GM12878 (cell line): Measurements from ENCODE around the gene KIRREL3. TPM values are rescaled to one million over a fixed set of nuclear protein-coding genes. Genes with fewer than 3 reads are reported as not detected.

ENCODE experiments used
- ATAC-seq: fragments of 200-7000 bp; cut with Tn5 transposase; 3 replicates; pipeline ENCODE4 v1.9.1; 2020; ENCODE audit warnings: mild to moderate bottlenecking, moderate library complexity
- BruUV-seq: library from RNA; stranded (reverse); fragments of 400-500 nt; replicated peaks from 2 replicates; lab custom pipeline; 2021; lab: Mats Ljungman, UMichigan
- CTCF ChIA-PET: fragments of 300-600 bp; sonication (Branson Sonifier 250); formaldehyde crosslinking; extraction: SDS; loops from one replicate; lab custom pipeline; 2021; ENCODE audit warnings: inconsistent platforms; lab: Yijun Ruan, JAX
- POLR2A ChIA-PET: fragments of 350-600 bp; formaldehyde crosslinking; extraction: SDS; loops from one replicate; lab custom pipeline; 2021; ENCODE audit warnings: inconsistent platforms; lab: Charles Lee
- RAD21 ChIA-PET: fragments of 300-600 bp; sonication (Branson Sonifier 250); formaldehyde crosslinking; loops from one replicate; lab custom pipeline; 2023; ENCODE audit warnings: antibody characterized with exemption; ENCODE audit not compliant: unreplicated experiment; lab: Charles Lee
- SMC1A ChIA-PET: fragments of 300-600 bp; sonication (Branson Sonifier 250); formaldehyde crosslinking; loops from one replicate; lab custom pipeline; 2023; ENCODE audit not compliant: unreplicated experiment, uncharacterized antibody; lab: Charles Lee
- DNase-seq: peaks from one replicate; pipeline ENCODE4 v3.0.0-alpha.2; 2011; ENCODE audit warnings: low read depth, low spot score
- FAIRE-seq: peaks from 3 replicates; lab custom pipeline; 2011; peaks lifted over from hg19 to GRCh38; lab: Jason Lieb, UNC
- H2AFZ ChIP-seq: 2 replicates; pipeline ENCODE4 v1.6.0; 2011; ENCODE audit warnings: low read depth, low read length, control low read depth; ENCODE audit not compliant: control insufficient read depth
- H3K27ac ChIP-seq: 2 replicates; pipeline ENCODE4 v1.5.1; 2011; ENCODE audit warnings: control low read depth; ENCODE audit not compliant: control insufficient read depth, insufficient read depth
- H3K27me3 ChIP-seq, 2 experiments: replicated peaks in 1 of 2; 2 replicates each; pipeline versions ENCODE4 v1.6.0 to v1.6.1; 2011; ENCODE audit warnings: low read length in 1 of 2; ENCODE audit not compliant: control insufficient read depth in 2 of 2, insufficient read depth in 2 of 2
- H3K36me3 ChIP-seq, 2 experiments: 2 replicates each; pipeline ENCODE4 v1.5.1; 2011; ENCODE audit warnings: low read length in 1 of 2; ENCODE audit not compliant: control insufficient read depth in 2 of 2, insufficient read depth in 2 of 2
- H3K4me1 ChIP-seq: 2 replicates; pipeline ENCODE4 v1.6.1; 2011; ENCODE audit warnings: mild to moderate bottlenecking, low read length, moderate library complexity, mixed read lengths; ENCODE audit not compliant: control insufficient read depth, insufficient read depth
- H3K4me2 ChIP-seq: 2 replicates; pipeline ENCODE4 v1.6.0; 2011; ENCODE audit warnings: control low read depth; ENCODE audit not compliant: control insufficient read depth, insufficient read depth
- H3K4me3 ChIP-seq: fragments of 200-600 bp; sonication (generic); 2 replicates; pipeline ENCODE4 v1.5.1; 2016
- H3K79me2 ChIP-seq: 2 replicates; pipeline ENCODE4 v1.6.0; 2011; ENCODE audit warnings: low read length; ENCODE audit not compliant: control insufficient read depth, insufficient read depth
- H3K9ac ChIP-seq: 2 replicates; pipeline ENCODE4 v1.8.0; 2011; ENCODE audit warnings: low read length, control low read depth, mixed read lengths; ENCODE audit not compliant: control insufficient read depth, insufficient read depth
- H3K9me3 ChIP-seq: replicated peaks from 3 replicates; pipeline ENCODE4 v1.5.1; 2011; ENCODE audit warnings: mild to moderate bottlenecking, low read length; ENCODE audit not compliant: control insufficient read depth, insufficient read depth
- H4K20me1 ChIP-seq: 2 replicates; pipeline ENCODE4 v1.6.0; 2011; ENCODE audit not compliant: control insufficient read depth, insufficient read depth
- FOXK2 ChIP-seq: fragments of 450-650 bp; IDR thresholded peaks from 2 replicates; pipeline ENCODE4 v1.6.1; 2017; ENCODE audit warnings: mild to moderate bottlenecking, moderate library complexity
- GATAD2B ChIP-seq: fragments of 450-650 bp; conservative IDR thresholded peaks from 2 replicates; pipeline ENCODE4 v1.6.1; 2017; ENCODE audit warnings: low read depth, mild to moderate bottlenecking, moderate library complexity
- HDAC2 ChIP-seq: fragments of 200-600 bp; sonication (generic); IDR thresholded peaks from 2 replicates; pipeline ENCODE4 v1.6.1; 2017
- HDAC6 ChIP-seq: fragments of 200-600 bp; sonication (generic); IDR thresholded peaks from one replicate; pipeline ENCODE4 v1.8.0; 2017; ENCODE audit warnings: antibody characterized with exemption; ENCODE audit not compliant: unreplicated experiment
- MEF2B ChIP-seq: fragments of 450-650 bp; IDR thresholded peaks from 2 replicates; pipeline ENCODE4 v1.6.1; 2018; ENCODE audit warnings: mild to moderate bottlenecking, moderate library complexity; ENCODE audit not compliant: partially characterized antibody, poor library complexity, severe bottlenecking
- NR2F1 ChIP-seq: fragments of 450-650 bp; conservative IDR thresholded peaks from 2 replicates; pipeline ENCODE4 v1.6.1; 2017; ENCODE audit warnings: mild to moderate bottlenecking
- RAD21 ChIP-seq: IDR thresholded peaks from 2 replicates; pipeline ENCODE4 v1.6.1; 2011; ENCODE audit warnings: mild to moderate bottlenecking, low read depth, low read length, moderate library complexity; ENCODE audit not compliant: insufficient read depth
- RAD51 ChIP-seq: fragments of 450-650 bp; IDR thresholded peaks from 2 replicates; pipeline ENCODE4 v1.6.1; 2016; ENCODE audit warnings: moderate library complexity, mild to moderate bottlenecking, inconsistent platforms
- TCF3 ChIP-seq: IDR thresholded peaks from 2 replicates; pipeline ENCODE4 v1.6.1; 2012; ENCODE audit warnings: low read depth, mild to moderate bottlenecking, low read length, borderline replicate concordance; ENCODE audit not compliant: insufficient read depth
- ZNF207 ChIP-seq: fragments of 450-650 bp; IDR thresholded peaks from 2 replicates; pipeline ENCODE4 v1.6.1; 2014; ENCODE audit warnings: antibody characterized with exemption, mild to moderate bottlenecking, borderline replicate concordance
- ZSCAN29 ChIP-seq: fragments of 450-650 bp; IDR thresholded peaks from 2 replicates; pipeline ENCODE4 v1.6.1; 2017; ENCODE audit warnings: mild to moderate bottlenecking, moderate library complexity
- WGBS: methylation state at CpG from one replicate; pipeline ENCODE4 v1.1.6; 2016; ENCODE audit warnings: low lambda C conversion rate; ENCODE audit not compliant: insufficient replicate concordance, insufficient coverage; ENCODE audit errors: missing lambda C conversion rate; 5-methylcytosine and 5-hydroxymethylcytosine counted together
- in situ Hi-C: fragments of 300-500 bp; cut with MboI; formaldehyde crosslinking; loops from 9 replicates; pipeline ENCODE4 v1.14.3; 2018; ENCODE audit warnings: mixed read lengths
- intact Hi-C: fragments of 100-400 bp; cut with micrococcal nuclease; formaldehyde crosslinking; loops from one replicate; pipeline ENCODE4 v1.14.2; 2022; ENCODE audit not compliant: unreplicated experiment
- polyA plus RNA-seq, 11 experiments: library from polyadenylated mRNA; depleted of rRNA in 4 of 11; unstranded in 6 of 11; stranded (reverse) in 5 of 11; fragments of >200 nt; fragmentation: Nextera tagmentation in 4 of 11; fragmentation: Illumina TruSeq in 1 of 11; extraction: Ambion mirVana in 4 of 11; extraction: Trizol in 1 of 11; gene quantifications; 1 replicate in 1 of 11; 2 replicates in 10 of 11; pipeline versions ENCODE4 v1.2.1 to v1.2.3, GENCODE V29; 2011 to 2016; ENCODE audit warnings: inconsistent platforms in 2 of 11, missing spikeins in 2 of 11, low read depth in 1 of 11
- total RNA-seq, 4 experiments: library from RNA; depleted of rRNA in 3 of 4; stranded (reverse); fragments of >200 nt in 3 of 4; fragmentation: Illumina TruSeq in 1 of 4; extraction: Trizol in 1 of 4; gene quantifications; 2 replicates each; pipeline versions ENCODE4 v1.2.1 to v1.2.3, GENCODE V29; 2013 to 2021
- TF ChIP-seq, protein P1 (sequence below), 3 experiments: IDR thresholded peaks in 2 of 3; conservative IDR thresholded peaks in 1 of 3; 2 replicates each; pipeline ENCODE4 v1.5.1; 2011; ENCODE audit warnings: low read depth in 3 of 3, low read length in 3 of 3, mild to moderate bottlenecking in 3 of 3, control low read depth in 2 of 3, moderate library complexity in 2 of 3, inconsistent platforms in 1 of 3, mixed read lengths in 1 of 3; ENCODE audit not compliant: control insufficient read depth in 2 of 3, insufficient read depth in 1 of 3; ENCODE audit errors: extremely low read depth in 1 of 3
- TF ChIP-seq, protein P2 (sequence below): IDR thresholded peaks from 2 replicates; pipeline ENCODE4 v1.6.1; 2011; ENCODE audit warnings: mild to moderate bottlenecking, low read depth, low read length, moderate library complexity; ENCODE audit not compliant: insufficient replicate concordance
- TF ChIP-seq, protein P3 (sequence below): fragments of 450-650 bp; IDR thresholded peaks from 2 replicates; pipeline ENCODE4 v1.6.1; 2016; ENCODE audit warnings: mild to moderate bottlenecking

Gene KIRREL3
- total and polyA plus RNA-seq, 10 of the 15 experiments (the other 5 are each of a cell fraction or from before 2014, with no cell fraction given) = under 0.01 TPM; not detected in 9

DNA sequence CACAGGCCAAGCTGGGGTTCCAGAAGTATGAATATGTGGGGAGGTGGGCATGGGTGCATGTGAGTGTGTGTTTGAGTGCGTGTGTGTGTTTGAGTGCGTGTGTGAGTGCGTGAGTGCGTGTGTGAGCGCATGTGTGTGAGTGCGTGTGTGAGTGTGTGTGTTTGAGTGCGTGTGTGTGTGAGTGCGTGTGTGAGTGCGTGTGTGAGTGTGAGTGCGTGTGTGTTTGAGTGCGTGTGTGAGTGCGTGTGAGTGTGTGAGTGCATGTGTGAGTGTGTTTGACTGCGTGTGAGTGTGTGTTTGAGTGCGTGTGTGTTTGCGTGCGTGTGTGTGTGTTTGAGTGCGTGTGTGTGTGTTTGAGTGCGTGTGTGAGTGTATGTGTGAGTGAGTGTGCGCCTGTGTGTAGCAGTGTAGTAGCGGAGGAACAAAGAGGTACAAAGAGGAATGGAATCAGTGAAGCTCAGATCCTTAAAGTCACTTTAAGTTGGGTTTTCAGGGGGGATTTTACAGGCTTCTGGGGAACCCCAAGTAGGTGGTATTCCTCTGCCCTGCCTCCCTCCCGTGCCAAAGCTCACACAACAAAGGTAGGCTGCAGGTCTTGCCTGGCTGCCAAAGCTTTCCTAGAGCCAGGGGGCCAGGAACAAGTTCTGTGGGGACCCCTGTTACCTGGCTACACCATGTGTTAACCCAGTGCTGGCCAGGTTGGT, 137.1 kb downstream of the KIRREL3 start (continued):
- TF ChIP-seq GATAD2B (no peak), MEF2B (no peak), FOXK2 (no peak), RAD51 (no peak)
- TF ChIP-seq, protein P1, sequence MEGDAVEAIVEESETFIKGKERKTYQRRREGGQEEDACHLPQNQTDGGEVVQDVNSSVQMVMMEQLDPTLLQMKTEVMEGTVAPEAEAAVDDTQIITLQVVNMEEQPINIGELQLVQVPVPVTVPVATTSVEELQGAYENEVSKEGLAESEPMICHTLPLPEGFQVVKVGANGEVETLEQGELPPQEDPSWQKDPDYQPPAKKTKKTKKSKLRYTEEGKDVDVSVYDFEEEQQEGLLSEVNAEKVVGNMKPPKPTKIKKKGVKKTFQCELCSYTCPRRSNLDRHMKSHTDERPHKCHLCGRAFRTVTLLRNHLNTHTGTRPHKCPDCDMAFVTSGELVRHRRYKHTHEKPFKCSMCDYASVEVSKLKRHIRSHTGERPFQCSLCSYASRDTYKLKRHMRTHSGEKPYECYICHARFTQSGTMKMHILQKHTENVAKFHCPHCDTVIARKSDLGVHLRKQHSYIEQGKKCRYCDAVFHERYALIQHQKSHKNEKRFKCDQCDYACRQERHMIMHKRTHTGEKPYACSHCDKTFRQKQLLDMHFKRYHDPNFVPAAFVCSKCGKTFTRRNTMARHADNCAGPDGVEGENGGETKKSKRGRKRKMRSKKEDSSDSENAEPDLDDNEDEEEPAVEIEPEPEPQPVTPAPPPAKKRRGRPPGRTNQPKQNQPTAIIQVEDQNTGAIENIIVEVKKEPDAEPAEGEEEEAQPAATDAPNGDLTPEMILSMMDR (IDR thresholded peaks at IDR 0.05 in 2 of 3, conservative IDR thresholded peaks at IDR 0.05 in 1 of 3; ENCODE audit: control insufficient read depth in 2 of 3, extremely low read depth in 1 of 3, insufficient read depth in 1 of 3, low read depth in 3 of 3, low read length in 3 of 3) = no peak
- TF ChIP-seq, all 136 proteins: peak for 3

DNA sequence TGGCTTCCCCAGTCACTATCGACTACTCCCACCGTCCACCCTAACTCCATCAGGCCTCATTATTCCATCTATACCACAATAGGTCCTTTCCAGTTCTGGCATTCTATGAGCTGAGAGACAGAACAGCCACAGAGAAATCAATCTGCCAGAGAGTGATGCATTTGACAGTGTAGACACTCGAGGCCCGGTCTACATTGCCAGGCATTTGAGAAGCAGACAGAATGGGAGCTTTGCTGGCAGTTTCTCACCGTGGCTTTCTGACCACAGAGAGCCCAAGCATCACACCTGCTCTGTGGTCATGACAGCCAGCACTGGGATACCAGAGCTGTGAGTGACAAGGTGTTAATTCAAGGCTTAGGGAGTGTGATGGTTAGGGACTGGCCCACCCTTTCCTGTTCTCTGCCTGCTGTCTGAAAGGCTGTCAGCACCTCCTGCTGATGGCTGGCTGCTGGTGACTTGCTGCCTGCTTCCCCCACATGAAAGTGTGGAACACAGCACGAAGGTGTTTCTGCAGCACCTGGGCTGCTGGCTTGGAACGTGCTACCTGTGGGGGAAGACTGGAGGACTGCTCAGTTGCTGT, 137.8 kb downstream of the KIRREL3 start:
- 8% methylated on average over 7 of the region's 7 CpGs for WGBS
- Histone ChIP-seq H2AFZ (no peak overlapping the region), H3K9me3 (no peaks in the 10 kb centered on the region), H3K27ac (no peak overlapping the region), H3K4me1 (peaks cover 5% of the 10 kb centered on the region), H3K36me3 (no peaks in the 10 kb centered on the region), H3K4me2 (no peak overlapping the region), H3K79me2 (no peaks in the 10 kb centered on the region), H4K20me1 (no peaks in the 10 kb centered on the region), H3K4me3 (no peak overlapping the region), H3K9ac (no peak overlapping the region), H3K27me3 (peaks cover 0 to 4% of the 10 kb centered on the region in 2 experiments; a peak in 2 of 4 replicates)
- SMC1A ChIA-PET = interaction anchor here (1.3 kb wide), 1 partner anchor 16 kb away, joined by 3 read pairs; no protein-coding TSS in a partner anchor
- FAIRE-seq (no peak), ATAC-seq (peak; percentile 80), DNase-seq (no peak)
- BruUV-seq = no TSS peak
- RAD21 ChIA-PET = no interaction called here
- POLR2A ChIA-PET = no interaction called here
- intact Hi-C loops (loop anchor here (1.0 to 10.0 kb wide), 2 partner anchors 146 to 418 kb away; no protein-coding TSS in a partner anchor), in situ Hi-C loops (no loop called here)
- CTCF ChIA-PET = no interaction called here
- no peak for TF ChIP-seq ZNF207
- TF ChIP-seq HDAC2 = no peak
- TF ChIP-seq TCF3 = no peak
- no peak for TF ChIP-seq NR2F1
- TF ChIP-seq, protein P2, sequence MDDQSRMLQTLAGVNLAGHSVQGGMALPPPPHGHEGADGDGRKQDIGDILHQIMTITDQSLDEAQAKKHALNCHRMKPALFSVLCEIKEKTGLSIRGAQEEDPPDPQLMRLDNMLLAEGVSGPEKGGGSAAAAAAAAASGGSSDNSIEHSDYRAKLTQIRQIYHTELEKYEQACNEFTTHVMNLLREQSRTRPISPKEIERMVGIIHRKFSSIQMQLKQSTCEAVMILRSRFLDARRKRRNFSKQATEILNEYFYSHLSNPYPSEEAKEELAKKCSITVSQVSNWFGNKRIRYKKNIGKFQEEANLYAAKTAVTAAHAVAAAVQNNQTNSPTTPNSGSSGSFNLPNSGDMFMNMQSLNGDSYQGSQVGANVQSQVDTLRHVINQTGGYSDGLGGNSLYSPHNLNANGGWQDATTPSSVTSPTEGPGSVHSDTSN = peak; percentile 12
- TF ChIP-seq RAD21 = peak; percentile 34; the same call in 1 of the 2 replicates
- TF ChIP-seq ZSCAN29 = peak; percentile 83
- TF ChIP-seq HDAC6 = no peak
- TF ChIP-seq, protein P3, sequence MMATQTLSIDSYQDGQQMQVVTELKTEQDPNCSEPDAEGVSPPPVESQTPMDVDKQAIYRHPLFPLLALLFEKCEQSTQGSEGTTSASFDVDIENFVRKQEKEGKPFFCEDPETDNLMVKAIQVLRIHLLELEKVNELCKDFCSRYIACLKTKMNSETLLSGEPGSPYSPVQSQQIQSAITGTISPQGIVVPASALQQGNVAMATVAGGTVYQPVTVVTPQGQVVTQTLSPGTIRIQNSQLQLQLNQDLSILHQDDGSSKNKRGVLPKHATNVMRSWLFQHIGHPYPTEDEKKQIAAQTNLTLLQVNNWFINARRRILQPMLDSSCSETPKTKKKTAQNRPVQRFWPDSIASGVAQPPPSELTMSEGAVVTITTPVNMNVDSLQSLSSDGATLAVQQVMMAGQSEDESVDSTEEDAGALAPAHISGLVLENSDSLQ = peak; percentile 80
- TF ChIP-seq, protein P1 (IDR thresholded peaks at IDR 0.05 in 2 of 3, conservative IDR thresholded peaks at IDR 0.05 in 1 of 3; ENCODE audit: control insufficient read depth in 2 of 3, extremely low read depth in 1 of 3, insufficient read depth in 1 of 3, low read depth in 3 of 3, low read length in 3 of 3) = peak in 2 of 3 experiments; percentile 32 to 39; a peak in 3 of 6 replicates
